ENCODE measurements around the gene MAS1. TPM values are rescaled to one million over a fixed set of nuclear protein-coding genes. Genes with fewer than 3 reads are reported as not detected.
"Not testable (repeated sequence)": the region's sequence is repeated elsewhere in the genome, so short reads cannot be mapped to it uniquely, and the experiment has no call there.

The MAS1 gene
- total RNA-seq, result not detected

- Mint-ChIP-seq H3K4me1 (no peaks in the 10 kb centered on the region), H3K4me3 (no peak within 1 kb of the TSS), H3K36me3 (ENCODE audit: low read depth) (no peaks in the 10 kb centered on the region), H3K9me3 (no peaks in the 10 kb centered on the region), H3K27me3 (peaks cover 52% of the 10 kb centered on the region), H3K27ac (no peak within 1 kb of the TSS)
- ChIA-PET POLR2A (no interaction called here), CTCF (no interaction called here)
- no peak for DNase-seq
Observed at GRCh38 chr6:159890792-159891191, at the start of gene MAS1. MAS1 (plus strand) TSS chr6:159890988; CDS start chr6:159906956, 15,968 bp downstream.

- H3K36me3 Mint-ChIP-seq (ENCODE audit: low read depth), result no peaks in the 10 kb centered on the region
- no peaks in the 10 kb centered on the region for H3K9me3 Mint-ChIP-seq
- CTCF ChIA-PET, result no interaction called here
- H3K27me3 Mint-ChIP-seq, result peaks cover 3% of the 10 kb centered on the region
- H3K4me3 Mint-ChIP-seq, result no peak overlapping the region
- no peak overlapping the region for H3K27ac Mint-ChIP-seq
- POLR2A ChIA-PET, result no interaction called here
- DNase-seq, result no peak
- no peaks in the 10 kb centered on the region for H3K4me1 Mint-ChIP-seq
Observed at GRCh38 chr6:159842035-159842434, 48.8 kb upstream of the MAS1 start.

GRCh38 chr6:159844737-159845645 is 45.8 kb upstream of the MAS1 start:
- Mint-ChIP-seq H3K27me3 (no peaks in the 10 kb centered on the region), H3K4me3 (no peak overlapping the region), H3K4me1 (no peaks in the 10 kb centered on the region), H3K27ac (no peak overlapping the region), H3K9me3 (peaks cover 11% of the 10 kb centered on the region), H3K36me3 (ENCODE audit: low read depth) (no peaks in the 10 kb centered on the region)
- ChIA-PET CTCF (no interaction called here), POLR2A (no interaction called here)
- DNase-seq, result no peak

GRCh38 chr6:159848552-159848951 is 42.2 kb upstream of the MAS1 start:
- H3K4me1 Mint-ChIP-seq; POLR2A ChIA-PET; H3K27ac Mint-ChIP-seq; DNase-seq; CTCF ChIA-PET; H3K36me3 Mint-ChIP-seq (ENCODE audit: low read depth); H3K4me3 Mint-ChIP-seq; H3K27me3 Mint-ChIP-seq: not testable (repeated sequence)
- H3K9me3 Mint-ChIP-seq, result peaks cover 13% of the 10 kb centered on the region

GRCh38 chr6:159849851-159850250 is 40.9 kb upstream of the MAS1 start:
- H3K4me1 Mint-ChIP-seq; H3K36me3 Mint-ChIP-seq (ENCODE audit: low read depth); POLR2A ChIA-PET; CTCF ChIA-PET; DNase-seq; H3K4me3 Mint-ChIP-seq; H3K27ac Mint-ChIP-seq: not testable (repeated sequence)
- peaks cover 13% of the 10 kb centered on the region for H3K9me3 Mint-ChIP-seq
- H3K27me3 Mint-ChIP-seq, result peaks cover 10% of the 10 kb centered on the region

- no peak overlapping the region for H3K4me3 Mint-ChIP-seq
- no peak overlapping the region for H3K27ac Mint-ChIP-seq
- H3K4me1 Mint-ChIP-seq, result no peaks in the 10 kb centered on the region
- peaks cover 27% of the 10 kb centered on the region for H3K27me3 Mint-ChIP-seq
- no peak for DNase-seq
- CTCF ChIA-PET, result interaction anchor here (0.7 to 1.8 kb wide), 8 partner anchors 19 to 603 kb away, joined by 3 to 9 read pairs (median 3); partner anchors contain the start of genes MRPL18, SOD2 and TCP1
- POLR2A ChIA-PET, result interaction anchor here (1.0 to 1.4 kb wide), 2 partner anchors 91 to 126 kb away, joined by 3 read pairs; partner anchors contain the start of genes ACAT2 and WTAP
- H3K36me3 Mint-ChIP-seq (ENCODE audit: low read depth), result no peaks in the 10 kb centered on the region
- peaks cover 7% of the 10 kb centered on the region for H3K9me3 Mint-ChIP-seq
Observed at GRCh38 chr6:159852877-159853276, 37.9 kb upstream of the MAS1 start.

GRCh38 chr6:159853754-159854153 is 37.0 kb upstream of the MAS1 start:
- no peak for DNase-seq
- ChIA-PET CTCF (interaction anchor here (0.6 to 1.6 kb wide), 3 partner anchors 10 to 342 kb away, joined by 3 to 5 read pairs (median 3); no protein-coding TSS in a partner anchor), POLR2A (no interaction called here)
- Mint-ChIP-seq H3K4me1 (no peaks in the 10 kb centered on the region), H3K9me3 (peaks cover 2% of the 10 kb centered on the region), H3K4me3 (no peak overlapping the region), H3K27me3 (peaks cover 30% of the 10 kb centered on the region), H3K36me3 (ENCODE audit: low read depth) (no peaks in the 10 kb centered on the region), H3K27ac (no peak overlapping the region)

GRCh38 chr6:159854959-159855358 is 35.8 kb upstream of the MAS1 start:
- ChIA-PET CTCF (interaction anchor here (1.2 to 1.6 kb wide), 4 partner anchors 9 to 221 kb away, joined by 3 to 6 read pairs (median 4); no protein-coding TSS in a partner anchor), POLR2A (interaction anchor here (1.4 kb wide), 1 partner anchor 163 kb away, joined by 3 read pairs; no protein-coding TSS in a partner anchor)
- Mint-ChIP-seq H3K36me3 (ENCODE audit: low read depth) (no peaks in the 10 kb centered on the region), H3K27me3 (peaks cover 33% of the 10 kb centered on the region), H3K4me3 (no peak overlapping the region), H3K27ac (no peak overlapping the region), H3K4me1 (no peaks in the 10 kb centered on the region), H3K9me3 (peaks cover 1% of the 10 kb centered on the region)
- DNase-seq, result no peak

GRCh38 chr6:159858259-159858658 is 32.5 kb upstream of the MAS1 start:
- Mint-ChIP-seq H3K27me3 (peaks cover 37% of the 10 kb centered on the region), H3K4me3 (no peak overlapping the region), H3K36me3 (ENCODE audit: low read depth) (no peaks in the 10 kb centered on the region), H3K27ac (no peak overlapping the region), H3K4me1 (peaks cover 5% of the 10 kb centered on the region), H3K9me3 (no peaks in the 10 kb centered on the region)
- CTCF ChIA-PET, result no interaction called here
- POLR2A ChIA-PET, result no interaction called here
- no peak for DNase-seq

GRCh38 chr6:159860482-159860881 is 30.3 kb upstream of the MAS1 start:
- H3K36me3 Mint-ChIP-seq (ENCODE audit: low read depth), result no peaks in the 10 kb centered on the region
- peaks cover 5% of the 10 kb centered on the region for H3K4me1 Mint-ChIP-seq
- no peak overlapping the region for H3K4me3 Mint-ChIP-seq
- no peak overlapping the region for H3K27ac Mint-ChIP-seq
- POLR2A ChIA-PET, result no interaction called here
- H3K9me3 Mint-ChIP-seq, result no peaks in the 10 kb centered on the region
- CTCF ChIA-PET, result no interaction called here
- no peak for DNase-seq
- H3K27me3 Mint-ChIP-seq, result peaks cover 32% of the 10 kb centered on the region

- Mint-ChIP-seq H3K36me3 (ENCODE audit: low read depth) (no peaks in the 10 kb centered on the region), H3K27ac (no peak overlapping the region), H3K27me3 (peaks cover 23% of the 10 kb centered on the region), H3K4me3 (no peak overlapping the region), H3K9me3 (no peaks in the 10 kb centered on the region), H3K4me1 (peaks cover 5% of the 10 kb centered on the region)
- ChIA-PET CTCF (interaction anchor here (1.2 kb wide), 1 partner anchor 10 kb away, joined by 3 read pairs; no protein-coding TSS in a partner anchor), POLR2A (no interaction called here)
- DNase-seq, result no peak
Observed at GRCh38 chr6:159862103-159862502, 28.7 kb upstream of the MAS1 start.

- not testable (repeated sequence) for H3K4me3 Mint-ChIP-seq; H3K9me3 Mint-ChIP-seq; H3K36me3 Mint-ChIP-seq (ENCODE audit: low read depth); DNase-seq; H3K4me1 Mint-ChIP-seq; H3K27ac Mint-ChIP-seq
- peaks cover 12% of the 10 kb centered on the region for H3K27me3 Mint-ChIP-seq
- POLR2A ChIA-PET, result interaction anchor here (0.7 kb wide), 1 partner anchor 832 kb away, joined by 3 read pairs; no protein-coding TSS in a partner anchor
- CTCF ChIA-PET, result interaction anchor here (0.6 to 1.4 kb wide), 11 partner anchors 9 to 804 kb away, joined by 3 to 9 read pairs (median 4); no protein-coding TSS in a partner anchor
Observed at GRCh38 chr6:159863341-159863740, 27.4 kb upstream of the MAS1 start.

GRCh38 chr6:159865226-159865920 is 25.4 kb upstream of the MAS1 start:
- H3K9me3 Mint-ChIP-seq, result no peaks in the 10 kb centered on the region
- no peak overlapping the region for H3K27ac Mint-ChIP-seq
- peaks cover 5% of the 10 kb centered on the region for H3K4me1 Mint-ChIP-seq
- H3K36me3 Mint-ChIP-seq (ENCODE audit: low read depth), result no peaks in the 10 kb centered on the region
- CTCF ChIA-PET, result interaction anchor here (0.7 kb wide), 1 partner anchor 174 kb away, joined by 4 read pairs; no protein-coding TSS in a partner anchor
- no peak overlapping the region for H3K4me3 Mint-ChIP-seq
- no peak for DNase-seq
- peaks cover 9% of the 10 kb centered on the region for H3K27me3 Mint-ChIP-seq
- POLR2A ChIA-PET, result no interaction called here
